NB4 (cell line): ENCODE data around the gene ACOT7.

ENCODE experiments used
- CTCF ChIP-seq: IDR thresholded peaks from one replicate; pipeline ENCODE4 v1.5.1; 2012; ENCODE audit warnings: low read depth, low read length
- MYC ChIP-seq: IDR thresholded peaks from 2 replicates; pipeline ENCODE4 v1.6.1; 2011; ENCODE audit warnings: low read depth, low read length
- POLR2A ChIP-seq: IDR thresholded peaks from 2 replicates; pipeline ENCODE4 v1.6.1; 2011; ENCODE audit warnings: mild to moderate bottlenecking; ENCODE audit not compliant: insufficient read length; ENCODE audit errors: extremely low read depth

- no peak for TF ChIP-seq CTCF
- no peak for TF ChIP-seq POLR2A
- TF ChIP-seq MYC = no peak
These were observed 150.3 kb downstream of the ACOT7 start for GRCh38 chr1:6243053-6243834.
